Measurements from ENCODE around the gene SLC26A11.
"Not testable (repeated sequence)": the region's sequence is repeated elsewhere in the genome, so short reads cannot be mapped to it uniquely, and the experiment has no call there.

Gene SLC26A11

GRCh38 chr17:80219763-80220053 is 519 bp upstream of the SLC26A11 start:
- no peak for DNase-seq

- no peak for DNase-seq
Observed at GRCh38 chr17:80220736-80221215, 549 bp downstream of the SLC26A11 start.

- no peak for DNase-seq
Observed at GRCh38 chr17:80221351-80222105, 1.3 kb downstream of the SLC26A11 start.

DNA sequence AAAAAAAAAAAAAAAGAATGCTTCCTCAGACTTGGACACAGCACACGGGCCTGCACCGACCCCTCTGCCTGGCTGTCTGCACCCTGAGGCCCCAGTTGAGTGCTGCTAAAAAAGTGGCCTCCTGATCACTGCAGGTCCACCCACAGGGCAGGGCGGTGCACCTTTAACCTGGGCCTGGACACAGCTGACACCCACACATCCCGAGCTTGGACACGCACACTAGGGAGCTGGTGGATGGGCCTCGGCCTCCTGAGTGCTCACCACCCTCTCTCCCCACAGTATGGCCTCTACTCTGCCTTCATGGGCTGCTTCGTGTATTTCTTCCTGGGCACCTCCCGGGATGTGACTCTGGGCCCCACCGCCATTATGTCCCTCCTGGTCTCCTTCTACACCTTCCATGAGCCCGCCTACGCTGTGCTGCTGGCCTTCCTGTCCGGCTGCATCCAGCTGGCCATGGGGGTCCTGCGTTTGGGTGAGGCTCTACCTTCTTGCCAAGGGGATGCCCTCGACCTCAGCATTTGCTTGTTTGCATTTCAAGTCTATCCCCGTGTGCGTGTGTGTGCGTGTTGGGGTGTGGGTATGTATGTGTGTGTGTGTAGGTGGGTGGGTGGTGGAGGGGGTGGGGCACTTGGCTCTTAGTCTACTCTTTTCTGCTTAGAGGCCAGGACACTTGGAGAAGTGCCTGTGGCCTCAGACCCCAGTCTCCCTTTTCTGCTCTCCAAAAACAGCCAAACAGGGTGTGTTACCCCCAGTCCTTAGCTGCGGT is 2.3 kb downstream of the SLC26A11 start:
- DNase-seq = no peak

- no peak for DNase-seq
Observed at GRCh38 chr17:80223142-80223815, 3.1 kb downstream of the SLC26A11 start.

DNA sequence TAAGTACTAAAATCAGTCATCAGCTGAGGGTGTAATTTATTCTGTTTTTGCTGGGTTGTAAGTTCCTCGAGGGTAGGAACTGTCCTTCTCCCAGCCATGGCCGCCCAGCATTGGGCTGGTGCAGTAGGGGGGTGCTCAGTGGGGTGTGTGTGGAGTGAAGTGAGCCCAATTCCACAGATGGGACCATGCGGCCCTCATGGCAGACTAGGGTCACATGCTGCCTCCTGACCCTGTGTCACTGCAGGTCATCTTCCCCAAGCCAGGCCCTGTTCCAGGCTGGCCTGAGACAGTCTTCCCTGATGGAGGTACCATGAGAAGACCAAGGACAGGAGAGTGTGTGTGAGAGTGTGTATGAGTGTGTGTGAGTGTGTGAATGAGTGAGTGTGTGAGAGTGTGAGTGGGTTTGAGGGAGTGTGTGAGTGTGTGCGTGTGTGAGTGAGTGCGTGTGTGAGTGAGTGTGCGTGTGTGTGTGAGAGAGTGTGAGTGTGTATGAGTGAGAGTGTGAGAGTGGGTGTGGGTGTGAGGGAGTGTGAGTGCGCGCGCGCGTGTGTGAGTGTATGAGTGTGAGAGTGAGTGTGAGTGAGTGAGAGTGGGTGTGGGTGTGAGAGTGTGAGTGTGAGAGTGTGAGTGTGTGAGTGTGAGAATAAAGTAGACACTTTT is 3.7 kb downstream of the SLC26A11 start:
- no peak for DNase-seq

GRCh38 chr17:80224683-80225082 is 4.5 kb downstream of the SLC26A11 start:
- no peak for DNase-seq

- DNase-seq = no peak
Observed at GRCh38 chr17:80225230-80225629, 5.0 kb downstream of the SLC26A11 start.

- no peak for DNase-seq
Observed at GRCh38 chr17:80227156-80227555, 6.9 kb downstream of the SLC26A11 start.

DNA sequence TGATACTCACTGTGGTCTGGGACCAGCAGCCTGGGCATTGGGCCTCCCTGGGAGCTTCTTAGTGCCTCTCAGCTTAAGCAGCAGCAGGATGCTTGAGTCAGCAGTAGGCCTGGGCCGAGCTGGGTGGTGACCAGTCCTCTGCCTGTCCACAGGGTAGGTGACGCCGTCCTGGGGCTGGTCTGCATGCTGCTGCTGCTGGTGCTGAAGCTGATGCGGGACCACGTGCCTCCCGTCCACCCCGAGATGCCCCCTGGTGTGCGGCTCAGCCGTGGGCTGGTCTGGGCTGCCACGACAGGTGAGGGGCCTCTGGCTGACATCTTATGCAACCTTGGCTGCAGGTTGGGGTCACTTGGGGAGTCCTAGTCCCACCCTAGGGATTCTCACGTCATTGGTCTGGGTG is 7.4 kb downstream of the SLC26A11 start:
- DNase-seq = no peak

GRCh38 chr17:80228477-80228876 is 8.2 kb downstream of the SLC26A11 start:
- DNase-seq = no peak

DNA sequence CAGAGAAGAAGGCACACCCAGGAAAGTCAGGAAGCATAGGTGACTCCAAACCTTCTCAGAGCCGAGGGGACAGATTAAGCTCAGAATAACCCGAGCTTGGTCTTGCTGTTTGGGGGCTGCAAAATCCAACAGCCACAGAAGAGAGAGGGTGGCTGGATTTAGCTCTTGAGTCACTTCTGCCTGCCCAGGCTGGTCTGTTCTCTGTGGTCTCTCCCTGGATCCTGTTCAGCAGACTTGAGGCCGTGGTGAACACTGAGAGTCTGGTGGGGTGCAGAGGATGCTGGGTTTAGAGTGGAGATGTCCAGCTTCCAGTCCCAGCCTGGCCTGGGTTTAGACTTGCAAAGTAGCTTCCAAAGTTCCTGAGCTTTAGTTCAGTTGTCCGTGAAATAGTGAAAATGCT is 8.8 kb downstream of the SLC26A11 start:
- no peak for DNase-seq

DNA sequence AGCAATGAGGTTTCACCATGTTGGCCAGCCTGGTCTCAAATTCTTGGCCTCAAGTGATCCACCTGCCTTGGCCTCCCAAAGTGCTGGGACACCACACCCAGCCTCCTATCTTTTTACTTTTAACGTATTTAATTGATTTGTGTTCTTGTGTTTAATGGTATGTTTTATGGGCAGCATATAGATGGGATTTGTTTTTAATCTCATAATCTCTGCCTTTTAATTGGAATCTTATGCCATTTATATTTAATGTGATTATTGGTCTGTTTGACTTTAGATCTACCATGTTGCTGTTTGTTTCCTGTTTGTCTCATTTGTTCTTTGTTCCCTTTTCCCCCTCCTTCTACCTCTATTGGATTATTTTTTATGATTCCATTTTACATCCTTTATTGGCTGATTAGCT is 12.2 kb downstream of the SLC26A11 start:
- no peak for DNase-seq

DNA sequence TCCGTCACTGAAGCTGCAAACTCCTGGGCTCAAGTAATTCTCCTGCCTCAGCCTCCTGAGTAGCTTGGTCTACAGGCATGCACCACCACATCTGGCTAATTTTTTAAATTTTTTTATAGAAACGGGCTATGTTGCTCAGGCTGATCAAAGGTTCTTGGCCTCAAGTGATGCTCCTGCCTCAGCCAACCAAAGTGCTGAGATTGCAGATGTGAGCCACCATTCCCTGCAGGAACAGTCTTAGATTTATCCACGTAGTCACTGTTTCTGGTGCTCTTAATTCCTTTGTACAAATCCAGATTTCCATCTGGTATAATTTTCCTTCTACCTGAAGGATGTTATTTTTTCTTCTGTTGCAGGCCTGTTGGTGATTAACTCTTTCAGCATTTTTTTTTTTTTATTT is 13.0 kb downstream of the SLC26A11 start:
- no peak for DNase-seq

- no peak for DNase-seq
Observed at GRCh38 chr17:80236911-80237310, 16.7 kb downstream of the SLC26A11 start.

GRCh38 chr17:80237386-80237785 is 17.2 kb downstream of the SLC26A11 start:
- no peak for DNase-seq

GRCh38 chr17:80242505-80242904 is 22.3 kb downstream of the SLC26A11 start:
- no peak for DNase-seq

- DNase-seq = no peak
Observed at GRCh38 chr17:80243526-80244433, 23.6 kb downstream of the SLC26A11 start.

- DNase-seq = not testable (repeated sequence)
Observed at GRCh38 chr17:80244448-80244847, 24.2 kb downstream of the SLC26A11 start.

DNA sequence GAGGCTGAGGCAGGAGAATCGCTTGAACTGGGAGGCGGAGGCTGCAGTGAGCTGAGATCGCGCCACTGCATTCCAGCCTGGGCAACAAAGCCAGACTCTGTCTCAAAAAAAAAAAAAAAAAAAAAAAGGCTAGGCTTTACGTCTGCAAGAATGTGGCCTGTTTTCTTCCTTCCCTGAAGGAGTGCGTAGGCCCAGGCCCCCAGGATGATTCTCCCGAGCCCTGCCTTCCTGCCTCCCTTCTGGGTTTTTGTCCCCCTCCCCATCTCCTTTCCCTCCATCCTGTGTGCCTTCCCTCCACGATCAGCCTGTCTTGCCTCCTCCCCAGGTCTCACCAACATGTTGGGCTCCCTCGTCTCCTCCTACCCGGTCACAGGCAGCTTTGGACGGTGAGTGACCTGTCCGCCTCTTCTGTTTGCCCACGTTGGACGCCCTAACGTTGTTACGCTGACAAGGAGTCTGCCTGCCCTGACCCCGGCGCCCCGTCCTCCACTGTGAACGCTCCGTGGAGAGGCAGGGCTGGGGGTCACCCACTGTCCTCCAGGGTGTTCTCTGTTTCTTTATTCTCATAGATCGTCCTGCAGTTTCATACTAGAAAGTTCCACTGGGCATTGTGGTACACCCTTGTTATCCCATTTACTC is 24.8 kb downstream of the SLC26A11 start:
- no peak for DNase-seq

- no peak for DNase-seq
Observed at GRCh38 chr17:80245566-80246265, 25.5 kb downstream of the SLC26A11 start.

Data from activated CD4-positive, alpha-beta T cell treated with anti-CD3 and anti-CD28 coated beads, Interleukin-10, Interleukin-2, amounts not matched to agents 100 ng/mL and 50 ng/mL, durations not matched to agents 16 hours and 8 hours (primary cell).